Measurements from ENCODE around the gene SCNN1A. TPM values are rescaled to one million over a fixed set of nuclear protein-coding genes. Genes with fewer than 3 reads are reported as not detected.

SCNN1A gene
- total RNA-seq, 1 donor from 2014 or later, result 0.74 TPM

DNA sequence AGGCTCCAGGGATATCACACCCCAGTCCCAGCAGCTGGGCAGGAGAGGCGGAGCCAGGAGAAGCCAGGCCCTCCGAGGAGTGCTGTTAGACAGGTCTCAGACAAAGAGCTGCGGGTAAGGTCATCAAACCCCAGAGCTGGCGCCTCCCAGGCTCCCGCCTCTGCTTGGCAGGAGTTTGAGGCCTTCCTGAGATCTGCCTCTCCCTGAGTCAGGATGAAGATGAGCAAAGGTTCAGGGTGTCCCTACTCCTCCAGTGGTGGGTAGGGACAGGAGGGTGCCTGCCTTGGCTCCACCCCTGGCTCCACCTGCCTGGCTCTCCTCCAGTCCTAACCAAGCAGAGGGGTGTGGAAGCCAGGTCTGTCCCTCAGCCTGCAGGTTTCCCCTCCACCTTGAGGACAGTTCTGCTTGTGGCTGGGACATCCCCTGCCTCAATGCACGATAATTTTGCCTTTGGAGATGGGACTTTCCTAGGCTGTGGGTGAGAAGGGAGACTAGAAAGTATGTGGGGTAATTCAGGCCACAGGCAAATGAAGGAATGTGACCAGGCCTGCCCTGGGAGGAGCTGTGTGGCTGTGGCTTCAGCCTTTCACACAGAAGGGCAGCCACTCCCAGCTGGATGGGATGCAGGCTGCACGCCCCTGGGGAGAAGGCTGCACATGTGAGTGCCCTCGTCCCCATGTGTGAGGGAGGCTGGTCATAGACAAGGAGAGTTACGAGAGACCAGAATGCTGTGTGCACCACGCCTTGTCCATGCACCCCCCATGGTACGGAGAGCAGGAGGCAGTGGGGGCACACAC, 62.6 kb downstream of the SCNN1A start:
- H3K27ac Mint-ChIP-seq (ENCODE audit: unreplicated experiment), result no peak overlapping the region
- peak; percentile 80 for DNase-seq
- H3K27me3 Mint-ChIP-seq (ENCODE audit: unreplicated experiment), result peaks cover 3% of the 10 kb centered on the region
- H3K36me3 Mint-ChIP-seq (ENCODE audit: unreplicated experiment), result no peaks in the 10 kb centered on the region
- H3K9me3 Mint-ChIP-seq (ENCODE audit: unreplicated experiment), result peaks cover 1% of the 10 kb centered on the region
- H3K4me1 Mint-ChIP-seq (ENCODE audit: low read depth, unreplicated experiment), result peaks cover 11% of the 10 kb centered on the region
- H3K4me3 Mint-ChIP-seq (ENCODE audit: unreplicated experiment), result no peak overlapping the region
- TF ChIP-seq, protein P1, sequence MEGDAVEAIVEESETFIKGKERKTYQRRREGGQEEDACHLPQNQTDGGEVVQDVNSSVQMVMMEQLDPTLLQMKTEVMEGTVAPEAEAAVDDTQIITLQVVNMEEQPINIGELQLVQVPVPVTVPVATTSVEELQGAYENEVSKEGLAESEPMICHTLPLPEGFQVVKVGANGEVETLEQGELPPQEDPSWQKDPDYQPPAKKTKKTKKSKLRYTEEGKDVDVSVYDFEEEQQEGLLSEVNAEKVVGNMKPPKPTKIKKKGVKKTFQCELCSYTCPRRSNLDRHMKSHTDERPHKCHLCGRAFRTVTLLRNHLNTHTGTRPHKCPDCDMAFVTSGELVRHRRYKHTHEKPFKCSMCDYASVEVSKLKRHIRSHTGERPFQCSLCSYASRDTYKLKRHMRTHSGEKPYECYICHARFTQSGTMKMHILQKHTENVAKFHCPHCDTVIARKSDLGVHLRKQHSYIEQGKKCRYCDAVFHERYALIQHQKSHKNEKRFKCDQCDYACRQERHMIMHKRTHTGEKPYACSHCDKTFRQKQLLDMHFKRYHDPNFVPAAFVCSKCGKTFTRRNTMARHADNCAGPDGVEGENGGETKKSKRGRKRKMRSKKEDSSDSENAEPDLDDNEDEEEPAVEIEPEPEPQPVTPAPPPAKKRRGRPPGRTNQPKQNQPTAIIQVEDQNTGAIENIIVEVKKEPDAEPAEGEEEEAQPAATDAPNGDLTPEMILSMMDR (IDR thresholded peaks at IDR 0.05; ENCODE audit: partially characterized antibody, unreplicated experiment), result no peak

DNA sequence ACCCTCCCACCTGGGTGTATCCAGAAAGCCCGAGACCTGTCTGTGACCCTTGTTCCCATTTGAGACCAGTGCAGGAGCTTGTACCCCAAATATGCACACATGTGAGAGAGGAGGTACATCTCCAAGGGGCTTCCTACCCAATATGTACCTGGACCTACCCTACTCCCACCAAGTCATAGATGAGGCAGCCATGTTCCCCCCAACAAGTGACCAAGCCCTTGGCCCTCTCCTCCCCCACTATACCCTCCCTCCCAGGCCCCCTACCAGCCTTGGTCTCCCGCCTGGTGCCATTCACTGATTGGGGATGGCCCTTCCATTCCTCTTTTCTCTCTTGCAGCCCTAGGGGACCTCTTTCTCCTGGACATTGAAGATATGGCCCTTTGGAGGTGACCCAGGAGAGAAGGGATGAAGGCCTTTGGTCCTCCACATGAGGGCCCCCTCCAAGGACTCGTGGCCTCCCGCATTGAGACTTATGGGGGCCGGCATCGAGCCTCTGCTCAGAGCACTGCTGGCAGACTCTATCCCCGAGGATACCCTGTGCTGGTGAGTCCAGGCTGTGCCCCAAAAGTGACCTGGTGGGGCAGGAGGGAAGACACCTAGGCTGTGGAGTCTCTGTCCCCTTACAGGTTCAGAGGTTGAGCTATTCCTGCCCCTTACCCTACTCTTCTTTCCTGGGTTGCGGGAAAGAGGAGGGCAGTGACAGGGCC, 63.4 kb downstream of the SCNN1A start:
- Mint-ChIP-seq H3K36me3 (ENCODE audit: unreplicated experiment) (no peaks in the 10 kb centered on the region), H3K4me1 (ENCODE audit: low read depth, unreplicated experiment) (peaks cover 11% of the 10 kb centered on the region), H3K4me3 (ENCODE audit: unreplicated experiment) (no peak overlapping the region), H3K9me3 (ENCODE audit: unreplicated experiment) (no peaks in the 10 kb centered on the region), H3K27ac (ENCODE audit: unreplicated experiment) (no peak overlapping the region), H3K27me3 (ENCODE audit: unreplicated experiment) (peaks cover 3% of the 10 kb centered on the region)
- DNase-seq, result no peak
- TF ChIP-seq, protein P1 (IDR thresholded peaks at IDR 0.05; ENCODE audit: partially characterized antibody, unreplicated experiment), result no peak

DNA sequence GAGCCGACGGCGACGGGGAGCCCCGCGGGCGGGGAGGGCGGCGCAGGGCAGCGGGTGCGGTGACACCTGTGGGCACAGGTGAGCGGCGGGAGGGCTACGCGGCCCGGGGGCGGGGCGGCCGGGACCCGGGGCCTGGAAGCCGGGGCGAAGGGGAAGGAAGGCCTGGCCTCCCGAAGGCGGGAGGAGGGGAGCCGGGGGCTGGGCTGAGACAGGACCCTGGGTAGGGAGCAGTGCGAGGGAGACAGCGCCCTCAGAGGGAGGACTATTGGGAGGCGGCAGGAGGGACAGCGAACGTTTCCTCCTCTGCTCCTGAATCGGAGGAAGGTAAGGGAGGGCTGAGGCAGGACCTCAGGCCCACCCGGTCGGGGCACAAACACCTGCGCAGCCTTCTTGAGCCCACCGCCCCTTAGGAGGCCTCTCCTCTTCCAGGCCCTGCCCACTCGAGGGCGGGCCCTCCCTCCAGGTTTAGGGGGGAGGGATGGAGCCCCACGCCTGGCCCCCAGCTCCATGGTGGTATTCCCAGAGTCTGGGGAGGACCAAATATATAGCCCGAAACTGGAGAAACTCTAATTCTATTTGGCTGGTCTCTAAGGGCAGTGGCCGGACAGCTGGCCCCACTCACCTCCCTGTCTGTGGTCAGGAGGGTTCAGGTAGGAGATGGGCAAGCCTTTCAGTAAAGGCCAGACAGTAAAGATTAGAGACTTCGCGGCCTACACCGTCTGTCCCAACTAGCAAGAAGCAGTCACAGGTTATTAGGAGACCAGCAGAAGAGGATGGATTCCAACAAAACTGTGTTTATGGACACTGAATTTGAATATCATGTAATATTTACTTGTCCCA, 64.4 kb downstream of the SCNN1A start:
- peaks cover 11% of the 10 kb centered on the region for H3K4me1 Mint-ChIP-seq (ENCODE audit: low read depth, unreplicated experiment)
- H3K4me3 Mint-ChIP-seq (ENCODE audit: unreplicated experiment), result no peak overlapping the region
- peaks cover 5% of the 10 kb centered on the region for H3K27me3 Mint-ChIP-seq (ENCODE audit: unreplicated experiment)
- no peaks in the 10 kb centered on the region for H3K9me3 Mint-ChIP-seq (ENCODE audit: unreplicated experiment)
- H3K36me3 Mint-ChIP-seq (ENCODE audit: unreplicated experiment), result peaks cover 5% of the 10 kb centered on the region
- no peak for DNase-seq
- TF ChIP-seq, protein P1 (IDR thresholded peaks at IDR 0.05; ENCODE audit: partially characterized antibody, unreplicated experiment), result no peak
- H3K27ac Mint-ChIP-seq (ENCODE audit: unreplicated experiment), result no peak overlapping the region

DNA sequence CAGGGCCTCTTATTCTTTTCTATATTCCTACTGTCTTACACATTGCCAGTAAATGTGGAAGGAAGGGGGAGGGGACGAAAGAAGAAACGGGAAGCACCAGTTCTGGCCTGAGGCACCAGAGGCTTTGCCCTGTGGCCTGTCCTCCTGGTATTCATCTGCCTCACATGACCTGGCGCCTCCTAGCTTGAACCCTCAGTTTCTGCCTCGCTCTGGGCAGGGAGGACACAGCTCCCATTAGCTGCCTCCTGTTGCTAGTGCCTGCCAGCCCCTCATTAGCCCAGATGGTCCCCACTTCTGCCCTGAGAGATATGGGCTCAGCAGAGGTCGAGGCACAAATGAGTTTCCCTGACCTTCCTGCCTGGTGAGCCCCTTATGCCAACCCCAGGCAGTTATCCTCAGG, 67.8 kb downstream of the SCNN1A start:
- H3K27me3 Mint-ChIP-seq (ENCODE audit: unreplicated experiment), result peaks cover 8% of the 10 kb centered on the region
- peaks cover 5% of the 10 kb centered on the region for H3K4me1 Mint-ChIP-seq (ENCODE audit: low read depth, unreplicated experiment)
- no peak overlapping the region for H3K4me3 Mint-ChIP-seq (ENCODE audit: unreplicated experiment)
- H3K27ac Mint-ChIP-seq (ENCODE audit: unreplicated experiment), result no peak overlapping the region
- TF ChIP-seq, protein P1 (IDR thresholded peaks at IDR 0.05; ENCODE audit: partially characterized antibody, unreplicated experiment), result no peak
- no peaks in the 10 kb centered on the region for H3K9me3 Mint-ChIP-seq (ENCODE audit: unreplicated experiment)
- H3K36me3 Mint-ChIP-seq (ENCODE audit: unreplicated experiment), result peaks cover 5% of the 10 kb centered on the region
- no peak for DNase-seq
